ENCODE results near the gene CTTN.

DNA sequence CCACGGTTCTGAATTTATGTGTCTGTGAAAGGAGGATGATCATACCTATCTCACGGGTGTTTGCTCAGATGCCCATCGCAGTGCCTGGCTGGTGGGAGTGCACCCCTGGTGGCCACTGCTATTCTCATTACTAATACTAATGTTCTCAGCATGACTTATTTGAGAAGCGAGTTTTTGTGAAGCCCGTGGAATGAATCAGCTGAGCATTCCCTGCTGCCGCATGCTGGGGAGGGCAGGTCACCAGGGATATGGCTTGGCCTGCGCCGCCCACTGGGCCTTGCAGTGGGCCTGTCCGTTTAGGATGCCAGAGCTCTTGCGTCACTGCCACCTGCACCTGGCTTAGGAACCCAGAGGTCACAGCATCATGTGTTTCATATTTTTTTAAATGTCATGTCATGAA, 16.9 kb downstream of the CTTN start:
- TF ChIP-seq, protein P1, sequence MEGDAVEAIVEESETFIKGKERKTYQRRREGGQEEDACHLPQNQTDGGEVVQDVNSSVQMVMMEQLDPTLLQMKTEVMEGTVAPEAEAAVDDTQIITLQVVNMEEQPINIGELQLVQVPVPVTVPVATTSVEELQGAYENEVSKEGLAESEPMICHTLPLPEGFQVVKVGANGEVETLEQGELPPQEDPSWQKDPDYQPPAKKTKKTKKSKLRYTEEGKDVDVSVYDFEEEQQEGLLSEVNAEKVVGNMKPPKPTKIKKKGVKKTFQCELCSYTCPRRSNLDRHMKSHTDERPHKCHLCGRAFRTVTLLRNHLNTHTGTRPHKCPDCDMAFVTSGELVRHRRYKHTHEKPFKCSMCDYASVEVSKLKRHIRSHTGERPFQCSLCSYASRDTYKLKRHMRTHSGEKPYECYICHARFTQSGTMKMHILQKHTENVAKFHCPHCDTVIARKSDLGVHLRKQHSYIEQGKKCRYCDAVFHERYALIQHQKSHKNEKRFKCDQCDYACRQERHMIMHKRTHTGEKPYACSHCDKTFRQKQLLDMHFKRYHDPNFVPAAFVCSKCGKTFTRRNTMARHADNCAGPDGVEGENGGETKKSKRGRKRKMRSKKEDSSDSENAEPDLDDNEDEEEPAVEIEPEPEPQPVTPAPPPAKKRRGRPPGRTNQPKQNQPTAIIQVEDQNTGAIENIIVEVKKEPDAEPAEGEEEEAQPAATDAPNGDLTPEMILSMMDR (IDR thresholded peaks at IDR 0.05 in 4 of 5, conservative IDR thresholded peaks at IDR 0.05 in 1 of 5): no peak
- TF ChIP-seq POLR2A (IDR thresholded peaks at IDR 0.05): no peak
